ENCODE measurements around the gene LAMA2. TPM values are rescaled to one million over a fixed set of nuclear protein-coding genes. Genes with fewer than 3 reads are reported as not detected.

The LAMA2 gene
- total and polyA plus RNA-seq, 7 experiments from 2014 or later = 0.02 to 0.59 (median 0.35) TPM; not detected in 4

DNA sequence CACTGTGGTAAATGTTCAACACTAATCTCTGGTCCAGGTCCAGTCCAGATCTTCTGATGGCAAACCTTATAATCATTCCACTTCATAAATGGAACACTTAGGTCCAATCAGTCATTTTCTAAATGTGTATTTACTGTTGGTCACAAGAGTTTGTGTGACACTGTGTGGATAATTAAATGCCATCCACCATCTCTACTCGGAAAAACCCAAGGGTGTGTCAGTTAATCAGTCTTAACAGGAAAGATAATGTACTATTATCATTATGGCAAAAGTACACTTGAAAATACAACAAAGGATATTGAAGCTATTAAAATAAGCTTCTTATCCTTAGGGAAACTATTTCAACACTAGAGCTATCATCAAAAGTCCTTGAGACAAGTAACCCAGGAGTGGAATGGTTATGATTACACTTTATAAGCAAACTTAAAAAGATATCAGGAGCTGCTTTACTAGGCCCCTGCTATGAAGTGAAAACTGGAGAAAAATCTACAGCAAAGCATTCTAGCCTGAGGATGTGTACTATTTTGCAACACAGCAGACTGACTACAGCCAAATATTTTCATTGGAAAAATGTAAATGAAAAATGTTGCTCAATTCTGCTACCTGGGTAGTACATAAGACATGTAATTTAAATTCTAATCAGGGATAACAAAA lies 227.9 kb downstream of the LAMA2 start:
- Histone ChIP-seq H3K27ac (ENCODE audit: low read depth, low read length) (no peak overlapping the region), H3K4me1 (ENCODE audit: control insufficient read depth in 2 of 2, insufficient read depth in 2 of 2, low read length in 2 of 2) (no peaks in the 10 kb centered on the region), H3K27me3 (ENCODE audit: control insufficient read depth in 2 of 2, insufficient read depth in 2 of 2, low read length in 2 of 2) (no peaks in the 10 kb centered on the region), H3K36me3 (ENCODE audit: control insufficient read depth in 2 of 3, insufficient read depth in 3 of 3, low read length in 3 of 3) (no peaks in the 10 kb centered on the region), H3K4me3 (ENCODE audit: low read length) (no peak overlapping the region), H3K9me3 (ENCODE audit: control insufficient read depth in 2 of 3, low read length in 3 of 3) (no peaks in the 10 kb centered on the region)
- Mint-ChIP-seq H3K4me3 (no peak overlapping the region), H3K4me1 (no peaks in the 10 kb centered on the region), H3K9me3 (no peaks in the 10 kb centered on the region), H3K36me3 (no peaks in the 10 kb centered on the region), H3K27me3 (peaks cover 0 to 18% (median 11%) of the 10 kb centered on the region in 5 donors), H3K27ac (no peak overlapping the region)
- intact Hi-C loops (cut with micrococcal nuclease) = no loop called here
- no peak for DNase-seq
- CTCF ChIA-PET = no interaction called here
- POLR2A ChIA-PET = no interaction called here
- ATAC-seq = no peak

DNA sequence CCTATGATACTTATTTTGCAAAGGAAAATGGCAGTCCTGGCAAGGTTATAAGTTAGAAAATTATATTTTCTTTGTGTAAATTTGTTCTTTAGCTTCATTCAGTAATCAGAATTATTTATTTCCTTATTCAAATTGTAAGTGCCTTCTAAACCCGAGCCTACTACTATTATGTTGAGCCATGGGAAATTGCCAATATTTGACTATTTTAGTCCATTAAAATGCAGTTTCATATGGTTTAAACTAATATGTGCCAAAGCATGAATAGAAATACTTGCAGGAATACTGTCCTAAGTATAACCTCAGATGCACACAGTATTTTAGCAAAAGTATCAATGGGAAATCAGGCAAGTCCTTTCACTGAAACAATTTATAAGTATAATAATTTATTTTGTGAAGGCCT lies 228.4 kb downstream of the LAMA2 start:
- no peaks in the 10 kb centered on the region for H3K4me1 ChIP-seq (ENCODE audit: control insufficient read depth in 2 of 2, insufficient read depth in 2 of 2, low read length in 2 of 2)
- H3K27me3 ChIP-seq (ENCODE audit: control insufficient read depth in 2 of 2, insufficient read depth in 2 of 2, low read length in 2 of 2) = no peaks in the 10 kb centered on the region
- H3K27ac ChIP-seq (ENCODE audit: low read depth, low read length) = no peak overlapping the region
- ChIA-PET POLR2A (no interaction called here), CTCF (no interaction called here)
- DNase-seq (no peak), ATAC-seq (no peak)
- Mint-ChIP-seq H3K27ac (no peak overlapping the region), H3K4me3 (no peak overlapping the region), H3K9me3 (no peaks in the 10 kb centered on the region), H3K27me3 (peaks cover 0 to 18% (median 11%) of the 10 kb centered on the region in 5 donors), H3K36me3 (no peaks in the 10 kb centered on the region), H3K4me1 (no peaks in the 10 kb centered on the region)
- intact Hi-C loops (cut with micrococcal nuclease) = no loop called here
- no peak overlapping the region for H3K4me3 ChIP-seq (ENCODE audit: low read length)
- no peaks in the 10 kb centered on the region for H3K9me3 ChIP-seq (ENCODE audit: control insufficient read depth in 2 of 3, low read length in 3 of 3)
- no peaks in the 10 kb centered on the region for H3K36me3 ChIP-seq (ENCODE audit: control insufficient read depth in 2 of 3, insufficient read depth in 3 of 3, low read length in 3 of 3)

DNA sequence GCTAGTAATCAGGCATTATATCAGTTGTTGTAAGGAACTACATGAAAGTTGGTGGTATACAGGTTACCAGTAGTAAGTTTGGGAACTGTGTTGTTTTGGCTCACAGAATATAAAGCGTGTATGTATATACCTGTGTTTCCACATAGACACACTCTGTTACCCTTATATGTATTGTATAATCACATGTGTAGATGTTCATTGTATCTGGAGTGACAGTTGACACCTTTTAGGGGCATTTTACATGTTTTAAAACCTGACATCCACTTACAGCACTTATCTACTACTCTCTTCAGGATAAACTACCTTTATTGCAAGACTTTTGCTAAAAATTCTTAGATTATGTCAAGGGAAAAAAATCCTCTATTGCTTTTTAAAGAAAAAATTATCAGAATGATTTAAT lies 228.9 kb downstream of the LAMA2 start:
- Mint-ChIP-seq H3K36me3 (no peaks in the 10 kb centered on the region), H3K9me3 (no peaks in the 10 kb centered on the region), H3K27me3 (peaks cover 0 to 18% (median 11%) of the 10 kb centered on the region in 5 donors), H3K4me1 (no peaks in the 10 kb centered on the region), H3K27ac (no peak overlapping the region), H3K4me3 (no peak overlapping the region)
- POLR2A ChIA-PET = no interaction called here
- Histone ChIP-seq H3K27ac (ENCODE audit: low read depth, low read length) (no peak overlapping the region), H3K27me3 (ENCODE audit: control insufficient read depth in 2 of 2, insufficient read depth in 2 of 2, low read length in 2 of 2) (no peaks in the 10 kb centered on the region), H3K9me3 (ENCODE audit: control insufficient read depth in 2 of 3, low read length in 3 of 3) (no peaks in the 10 kb centered on the region), H3K4me1 (ENCODE audit: control insufficient read depth in 2 of 2, insufficient read depth in 2 of 2, low read length in 2 of 2) (no peaks in the 10 kb centered on the region), H3K36me3 (ENCODE audit: control insufficient read depth in 2 of 3, insufficient read depth in 3 of 3, low read length in 3 of 3) (no peaks in the 10 kb centered on the region), H3K4me3 (ENCODE audit: low read length) (no peak overlapping the region)
- CTCF ChIA-PET = no interaction called here
- DNase-seq (no peak), ATAC-seq (no peak)
- intact Hi-C loops (cut with micrococcal nuclease) = no loop called here

DNA sequence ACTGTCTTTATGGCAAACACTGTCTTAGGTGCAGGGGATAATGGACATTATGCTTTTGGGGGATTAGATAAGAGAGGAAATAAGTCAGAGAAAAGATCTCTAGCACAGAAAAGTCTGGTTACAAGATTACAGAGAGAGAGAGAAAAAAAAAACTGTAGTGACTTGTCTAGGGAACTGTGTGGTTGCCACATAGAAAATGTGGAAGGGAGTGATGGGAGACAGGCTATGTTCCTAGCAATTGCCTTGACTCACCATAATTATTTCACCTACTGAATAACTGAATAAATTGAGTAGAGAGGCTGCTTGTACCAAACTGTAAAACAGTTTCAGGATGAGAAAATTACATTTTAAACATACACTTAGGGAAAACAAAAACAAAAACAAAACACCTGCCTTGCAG lies 229.7 kb downstream of the LAMA2 start:
- Mint-ChIP-seq H3K27ac (no peak overlapping the region), H3K4me1 (no peaks in the 10 kb centered on the region), H3K36me3 (no peaks in the 10 kb centered on the region), H3K4me3 (no peak overlapping the region), H3K9me3 (no peaks in the 10 kb centered on the region), H3K27me3 (peaks cover 0 to 14% (median 11%) of the 10 kb centered on the region in 5 donors)
- no peaks in the 10 kb centered on the region for H3K9me3 ChIP-seq (ENCODE audit: control insufficient read depth in 2 of 3, low read length in 3 of 3)
- H3K27me3 ChIP-seq (ENCODE audit: control insufficient read depth in 2 of 2, insufficient read depth in 2 of 2, low read length in 2 of 2) = no peaks in the 10 kb centered on the region
- no peak for ATAC-seq
- CTCF ChIA-PET = no interaction called here
- H3K27ac ChIP-seq (ENCODE audit: low read depth, low read length) = no peak overlapping the region
- POLR2A ChIA-PET = no interaction called here
- H3K4me1 ChIP-seq (ENCODE audit: control insufficient read depth in 2 of 2, insufficient read depth in 2 of 2, low read length in 2 of 2) = no peaks in the 10 kb centered on the region
- no peaks in the 10 kb centered on the region for H3K36me3 ChIP-seq (ENCODE audit: control insufficient read depth in 2 of 3, insufficient read depth in 3 of 3, low read length in 3 of 3)
- no peak for DNase-seq
- no peak overlapping the region for H3K4me3 ChIP-seq (ENCODE audit: low read length)
- intact Hi-C loops (cut with micrococcal nuclease) = no loop called here

DNA sequence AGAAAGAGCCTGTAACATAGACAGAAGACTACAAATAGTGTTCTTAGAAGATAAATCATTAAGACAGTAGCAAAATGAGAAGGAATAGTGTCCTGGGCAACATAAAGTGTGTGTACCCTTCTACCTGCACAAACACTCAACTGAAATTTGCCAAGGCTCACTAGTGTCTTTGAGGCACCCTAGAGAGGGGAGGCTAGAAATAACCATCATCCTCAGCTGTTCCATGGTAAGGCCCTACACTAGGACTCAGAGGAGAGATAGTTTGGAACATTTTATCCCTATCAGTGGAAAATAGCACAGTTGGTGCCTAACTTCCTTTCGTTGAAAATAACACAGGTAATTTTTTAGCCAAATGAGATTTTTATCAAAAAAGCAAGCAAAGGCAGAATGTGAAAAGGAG lies 230.7 kb downstream of the LAMA2 start:
- no peak for ATAC-seq
- H3K36me3 Mint-ChIP-seq = no peaks in the 10 kb centered on the region

DNA sequence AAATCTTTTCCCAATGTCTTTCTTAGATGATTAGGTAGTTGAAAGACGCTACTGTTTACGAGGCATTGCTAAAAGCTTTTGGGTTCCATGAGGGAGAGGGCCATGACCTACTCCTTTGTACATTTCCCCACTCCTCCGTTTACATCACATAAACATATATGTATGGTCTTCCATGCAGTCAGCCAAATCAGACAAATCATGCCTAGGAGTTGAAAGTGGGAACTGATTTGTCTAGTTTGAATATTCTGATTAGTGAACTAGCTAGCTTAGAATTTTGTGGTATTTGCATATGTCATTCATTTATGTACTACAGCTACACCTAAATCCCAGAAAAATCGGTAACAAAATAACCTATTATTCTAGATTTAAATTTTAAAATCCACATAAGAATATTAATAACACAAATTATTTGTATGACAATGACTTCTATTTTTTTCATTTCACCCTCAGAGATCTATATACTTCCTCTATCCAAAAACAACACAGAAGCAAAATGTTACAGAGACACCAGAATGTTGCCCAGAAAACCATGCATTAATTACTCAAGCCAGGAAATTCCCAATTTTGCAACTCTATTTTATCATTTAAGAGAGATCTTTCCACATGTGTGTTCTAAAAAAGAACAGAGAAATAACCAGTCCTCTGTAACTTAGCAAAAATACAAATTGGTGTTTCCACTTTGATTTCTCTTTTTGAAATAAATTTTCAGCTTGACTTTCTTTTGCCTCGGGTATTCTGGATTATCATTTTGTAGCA lies 231.9 kb downstream of the LAMA2 start:
- ChIA-PET POLR2A (no interaction called here), CTCF (no interaction called here)
- Histone ChIP-seq H3K27ac (ENCODE audit: low read depth, low read length) (no peak overlapping the region), H3K4me1 (ENCODE audit: control insufficient read depth in 2 of 2, insufficient read depth in 2 of 2, low read length in 2 of 2) (no peaks in the 10 kb centered on the region), H3K4me3 (ENCODE audit: low read length) (no peak overlapping the region), H3K9me3 (ENCODE audit: control insufficient read depth in 2 of 3, low read length in 3 of 3) (no peaks in the 10 kb centered on the region), H3K36me3 (ENCODE audit: control insufficient read depth in 2 of 3, insufficient read depth in 3 of 3, low read length in 3 of 3) (no peaks in the 10 kb centered on the region), H3K27me3 (ENCODE audit: control insufficient read depth in 2 of 2, insufficient read depth in 2 of 2, low read length in 2 of 2) (no peaks in the 10 kb centered on the region)
- no peaks in the 10 kb centered on the region for H3K4me1 Mint-ChIP-seq
- no peaks in the 10 kb centered on the region for H3K9me3 Mint-ChIP-seq
- ATAC-seq (no peak), DNase-seq (no peak)
- no peak overlapping the region for H3K4me3 Mint-ChIP-seq
- H3K27me3 Mint-ChIP-seq = peaks cover 0 to 11% (median 7%) of the 10 kb centered on the region in 5 donors
- H3K27ac Mint-ChIP-seq = no peak overlapping the region
- no peaks in the 10 kb centered on the region for H3K36me3 Mint-ChIP-seq
- intact Hi-C loops (cut with micrococcal nuclease) = no loop called here

More for the DNA sequence above, 230.7 kb downstream of the LAMA2 start:
- H3K9me3 Mint-ChIP-seq = no peaks in the 10 kb centered on the region
- intact Hi-C loops (cut with micrococcal nuclease) = no loop called here
- H3K27me3 Mint-ChIP-seq = peaks cover 0 to 12% (median 10%) of the 10 kb centered on the region in 5 donors
- Histone ChIP-seq H3K4me3 (ENCODE audit: low read length) (no peak overlapping the region), H3K36me3 (ENCODE audit: control insufficient read depth in 2 of 3, insufficient read depth in 3 of 3, low read length in 3 of 3) (no peaks in the 10 kb centered on the region), H3K27me3 (ENCODE audit: control insufficient read depth in 2 of 2, insufficient read depth in 2 of 2, low read length in 2 of 2) (no peaks in the 10 kb centered on the region), H3K4me1 (ENCODE audit: control insufficient read depth in 2 of 2, insufficient read depth in 2 of 2, low read length in 2 of 2) (no peaks in the 10 kb centered on the region), H3K27ac (ENCODE audit: low read depth, low read length) (no peak overlapping the region), H3K9me3 (ENCODE audit: control insufficient read depth in 2 of 3, low read length in 3 of 3) (no peaks in the 10 kb centered on the region)
- no peaks in the 10 kb centered on the region for H3K4me1 Mint-ChIP-seq
- no peak for DNase-seq
- POLR2A ChIA-PET = no interaction called here
- no peak overlapping the region for H3K27ac Mint-ChIP-seq
- H3K4me3 Mint-ChIP-seq = no peak overlapping the region
- CTCF ChIA-PET = no interaction called here

DNA sequence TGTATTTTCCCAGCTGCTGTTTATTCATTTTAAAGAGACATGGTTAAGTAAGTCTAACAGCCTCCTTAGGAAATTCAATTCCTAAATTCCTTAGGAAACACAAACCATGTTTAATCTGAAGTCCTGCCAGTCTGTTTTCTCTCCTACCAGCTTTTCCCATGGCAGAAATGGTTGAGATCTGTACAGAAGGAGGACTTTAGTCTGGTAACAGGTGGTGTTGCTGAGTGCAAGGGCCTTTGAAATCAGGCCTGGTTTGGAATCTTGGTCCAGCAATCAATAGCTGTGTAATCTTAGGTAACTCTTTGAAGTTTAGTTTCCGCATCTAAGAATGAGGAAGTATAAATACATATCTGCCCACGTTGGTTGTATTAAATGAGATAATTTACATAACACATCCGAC lies 232.5 kb downstream of the LAMA2 start:
- Histone ChIP-seq H3K9me3 (ENCODE audit: control insufficient read depth in 2 of 3, low read length in 3 of 3) (no peaks in the 10 kb centered on the region), H3K36me3 (ENCODE audit: control insufficient read depth in 2 of 3, insufficient read depth in 3 of 3, low read length in 3 of 3) (no peaks in the 10 kb centered on the region), H3K27ac (ENCODE audit: low read depth, low read length) (no peak overlapping the region), H3K4me3 (ENCODE audit: low read length) (no peak overlapping the region), H3K27me3 (ENCODE audit: control insufficient read depth in 2 of 2, insufficient read depth in 2 of 2, low read length in 2 of 2) (no peaks in the 10 kb centered on the region), H3K4me1 (ENCODE audit: control insufficient read depth in 2 of 2, insufficient read depth in 2 of 2, low read length in 2 of 2) (no peaks in the 10 kb centered on the region)
- ChIA-PET POLR2A (no interaction called here), CTCF (no interaction called here)
- no peaks in the 10 kb centered on the region for H3K4me1 Mint-ChIP-seq
- peaks cover 0 to 11% (median 7%) of the 10 kb centered on the region in 5 donors for H3K27me3 Mint-ChIP-seq
- no peaks in the 10 kb centered on the region for H3K36me3 Mint-ChIP-seq
- no peak for DNase-seq
- H3K27ac Mint-ChIP-seq = no peak overlapping the region
- intact Hi-C loops (cut with micrococcal nuclease) = no loop called here
- H3K4me3 Mint-ChIP-seq = no peak overlapping the region
- H3K9me3 Mint-ChIP-seq = no peaks in the 10 kb centered on the region
- no peak for ATAC-seq
